Type B pancreatic cell (in vitro differentiated cells): ENCODE data around the gene S1PR5. TPM values are rescaled to one million over a fixed set of nuclear protein-coding genes. Genes with fewer than 3 reads are reported as not detected.

Source experiments
- DNase-seq: peaks from one replicate; pipeline ENCODE4 v3.0.0; 2021; ENCODE audit warnings: mixed read lengths; ENCODE audit not compliant: unreplicated experiment; ENCODE audit errors: extremely low spot score
- H3K27ac Mint-ChIP-seq: 2 replicates; pipeline ENCODE4 v1.8.0; 2021; ENCODE audit warnings: mild to moderate bottlenecking, mixed read lengths
- H3K27me3 Mint-ChIP-seq: 2 replicates; pipeline ENCODE4 v1.8.0; 2021; ENCODE audit warnings: mixed read lengths
- H3K36me3 Mint-ChIP-seq: 2 replicates; pipeline ENCODE4 v1.8.0; 2021; ENCODE audit warnings: mixed read lengths
- H3K4me1 Mint-ChIP-seq: one replicate; pipeline ENCODE4 v1.8.0; 2021; ENCODE audit warnings: mixed read lengths; ENCODE audit not compliant: unreplicated experiment
- H3K4me3 Mint-ChIP-seq: 2 replicates; pipeline ENCODE4 v1.8.0; 2021; ENCODE audit warnings: mild to moderate bottlenecking, mixed read lengths
- H3K9me3 Mint-ChIP-seq: 2 replicates; pipeline ENCODE4 v1.8.0; 2021; ENCODE audit warnings: mixed read lengths
- long read RNA-seq: library from polyadenylated mRNA; unstranded; transcript quantifications from one replicate; pipeline ENCODE4 v2.0.0, GENCODE V29; 2020
- total RNA-seq: library from RNA; stranded (reverse); gene quantifications from 2 replicates; pipeline ENCODE4 v1.2.1, GENCODE V29; 2021; ENCODE audit warnings: low replicate concordance
- TF ChIP-seq, protein P1 (sequence below): fragments of 200-600 bp; sonication (generic); conservative IDR thresholded peaks from 2 replicates; pipeline ENCODE4 v1.5.0; 2021; ENCODE audit warnings: antibody characterized with exemption, mild to moderate bottlenecking

The S1PR5 gene, protein sequence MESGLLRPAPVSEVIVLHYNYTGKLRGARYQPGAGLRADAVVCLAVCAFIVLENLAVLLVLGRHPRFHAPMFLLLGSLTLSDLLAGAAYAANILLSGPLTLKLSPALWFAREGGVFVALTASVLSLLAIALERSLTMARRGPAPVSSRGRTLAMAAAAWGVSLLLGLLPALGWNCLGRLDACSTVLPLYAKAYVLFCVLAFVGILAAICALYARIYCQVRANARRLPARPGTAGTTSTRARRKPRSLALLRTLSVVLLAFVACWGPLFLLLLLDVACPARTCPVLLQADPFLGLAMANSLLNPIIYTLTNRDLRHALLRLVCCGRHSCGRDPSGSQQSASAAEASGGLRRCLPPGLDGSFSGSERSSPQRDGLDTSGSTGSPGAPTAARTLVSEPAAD
- total RNA-seq, result 0.21 and 1.1 TPM in 2 replicates
- long read RNA-seq, result 0 reads

GRCh38 chr19:10517361-10517759, at the start of gene S1PR5:
Gene S1PR5 (minus strand): TSS chr19:10517447. CDS start chr19:10515011, 2,436 bp downstream.
- no peak for DNase-seq
- TF ChIP-seq, protein P1, sequence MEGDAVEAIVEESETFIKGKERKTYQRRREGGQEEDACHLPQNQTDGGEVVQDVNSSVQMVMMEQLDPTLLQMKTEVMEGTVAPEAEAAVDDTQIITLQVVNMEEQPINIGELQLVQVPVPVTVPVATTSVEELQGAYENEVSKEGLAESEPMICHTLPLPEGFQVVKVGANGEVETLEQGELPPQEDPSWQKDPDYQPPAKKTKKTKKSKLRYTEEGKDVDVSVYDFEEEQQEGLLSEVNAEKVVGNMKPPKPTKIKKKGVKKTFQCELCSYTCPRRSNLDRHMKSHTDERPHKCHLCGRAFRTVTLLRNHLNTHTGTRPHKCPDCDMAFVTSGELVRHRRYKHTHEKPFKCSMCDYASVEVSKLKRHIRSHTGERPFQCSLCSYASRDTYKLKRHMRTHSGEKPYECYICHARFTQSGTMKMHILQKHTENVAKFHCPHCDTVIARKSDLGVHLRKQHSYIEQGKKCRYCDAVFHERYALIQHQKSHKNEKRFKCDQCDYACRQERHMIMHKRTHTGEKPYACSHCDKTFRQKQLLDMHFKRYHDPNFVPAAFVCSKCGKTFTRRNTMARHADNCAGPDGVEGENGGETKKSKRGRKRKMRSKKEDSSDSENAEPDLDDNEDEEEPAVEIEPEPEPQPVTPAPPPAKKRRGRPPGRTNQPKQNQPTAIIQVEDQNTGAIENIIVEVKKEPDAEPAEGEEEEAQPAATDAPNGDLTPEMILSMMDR, result no peak
- Mint-ChIP-seq H3K4me3 (peak within 1 kb of the TSS; percentile 84), H3K27ac (no peak within 1 kb of the TSS), H3K4me1 (peaks cover 20% of the 10 kb centered on the region), H3K27me3 (peaks cover 61% of the 10 kb centered on the region), H3K36me3 (no peaks in the 10 kb centered on the region), H3K9me3 (no peaks in the 10 kb centered on the region)

- peak overlapping the region; percentile 88 for H3K27ac Mint-ChIP-seq
- H3K27me3 Mint-ChIP-seq, result no peaks in the 10 kb centered on the region
- H3K36me3 Mint-ChIP-seq, result no peaks in the 10 kb centered on the region
- TF ChIP-seq, protein P1, result no peak
- H3K4me3 Mint-ChIP-seq, result peak overlapping the region; percentile 97
- DNase-seq, result no peak
- H3K9me3 Mint-ChIP-seq, result no peaks in the 10 kb centered on the region
- peaks cover 39% of the 10 kb centered on the region for H3K4me1 Mint-ChIP-seq
Observed at GRCh38 chr19:10566658-10567410, 49.6 kb upstream of the S1PR5 start.

- no peak for DNase-seq
- Mint-ChIP-seq H3K4me3 (peak overlapping the region; percentile 97), H3K9me3 (no peaks in the 10 kb centered on the region), H3K36me3 (no peaks in the 10 kb centered on the region), H3K27ac (peak overlapping the region; percentile 88), H3K4me1 (peaks cover 39% of the 10 kb centered on the region), H3K27me3 (no peaks in the 10 kb centered on the region)
- TF ChIP-seq, protein P1, result no peak
Observed at GRCh38 chr19:10566408-10566657, 49.1 kb upstream of the S1PR5 start.

DNA sequence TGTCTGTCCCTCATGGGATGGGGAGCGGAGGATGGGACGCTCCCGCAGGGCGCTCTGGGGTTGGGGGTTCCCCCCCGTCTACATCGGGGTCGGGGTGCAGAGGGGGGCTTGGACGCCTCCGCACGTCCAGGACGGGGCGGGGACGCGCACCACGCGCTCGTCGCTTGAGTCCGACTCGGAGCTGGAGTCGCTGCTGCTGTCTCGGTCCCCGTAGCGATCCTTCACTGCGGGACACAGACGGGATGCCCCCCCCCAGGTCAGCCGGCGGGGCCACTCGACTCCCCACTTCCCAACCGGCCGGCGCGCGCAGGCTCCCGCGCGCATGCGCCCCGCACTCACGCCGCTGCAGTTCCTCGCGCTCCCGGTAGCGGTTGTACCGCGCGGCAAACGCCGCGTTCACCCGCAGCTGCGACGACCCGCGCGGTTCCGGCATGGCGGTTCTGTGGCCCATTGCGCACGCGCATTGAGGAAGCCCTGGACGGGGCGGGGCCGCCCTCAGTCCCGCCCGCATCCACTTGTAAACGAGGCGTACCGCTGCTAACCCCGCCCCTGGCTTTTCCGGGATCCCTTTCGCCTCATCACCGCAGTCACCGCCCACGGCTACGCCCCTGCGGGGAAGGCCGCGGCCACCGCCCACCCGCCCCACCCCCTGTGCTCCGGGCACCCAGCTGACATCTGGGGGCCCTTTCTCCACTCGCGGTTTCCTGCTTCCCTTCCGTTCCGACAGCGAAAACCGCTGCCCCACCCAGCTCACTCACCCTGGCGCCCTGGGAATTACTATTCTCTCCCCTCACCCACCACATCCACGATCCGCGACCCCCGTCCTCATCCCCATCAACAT, 48.5 kb upstream of the S1PR5 start, which contains the start of gene KRI1:
TSS of gene KRI1 (minus strand) at position 444 of the 841 bp plus-strand sequence. CDS start at position 433, 11 bp downstream.
- TF ChIP-seq, protein P1, result peak; percentile 71
- peak within 1 kb of the TSS; percentile 88 for H3K27ac Mint-ChIP-seq
- peak; percentile 99 for DNase-seq
- peak within 1 kb of the TSS; percentile 97 for H3K4me3 Mint-ChIP-seq
- peaks cover 39% of the 10 kb centered on the region for H3K4me1 Mint-ChIP-seq
- no peaks in the 10 kb centered on the region for H3K9me3 Mint-ChIP-seq
- H3K27me3 Mint-ChIP-seq, result no peaks in the 10 kb centered on the region
- H3K36me3 Mint-ChIP-seq, result no peaks in the 10 kb centered on the region

- TF ChIP-seq, protein P1, result no peak
- peaks cover 39% of the 10 kb centered on the region for H3K4me1 Mint-ChIP-seq
- H3K27ac Mint-ChIP-seq, result peak overlapping the region; percentile 74
- no peaks in the 10 kb centered on the region for H3K36me3 Mint-ChIP-seq
- DNase-seq, result no peak
- H3K9me3 Mint-ChIP-seq, result no peaks in the 10 kb centered on the region
- no peaks in the 10 kb centered on the region for H3K27me3 Mint-ChIP-seq
- peak overlapping the region; percentile 97 for H3K4me3 Mint-ChIP-seq
Observed at GRCh38 chr19:10565028-10565566, 47.9 kb upstream of the S1PR5 start.
